Endothelial cell of umbilical vein (primary cell): ENCODE measurements around the gene TARBP1. TPM values are rescaled to one million over a fixed set of nuclear protein-coding genes. Genes with fewer than 3 reads are reported as not detected.

Source experiments
- BruUV-seq: library from RNA; stranded (reverse); fragments of 400-500 nt; replicated peaks from 2 replicates; lab custom pipeline; 2021; lab: Mats Ljungman, UMichigan
- CTCF ChIA-PET: fragments of 300-600, 350-600 bp; sonication (Branson Sonifier 250); formaldehyde crosslinking; loops from one replicate; lab custom pipeline; 2021; ENCODE audit warnings: antibody characterized with exemption, inconsistent platforms; lab: Charles Lee
- POLR2A ChIA-PET: fragments of 300-600, 350-600 bp; sonication (Branson Sonifier 250); formaldehyde crosslinking; loops from one replicate; lab custom pipeline; 2021; ENCODE audit warnings: antibody characterized with exemption, inconsistent platforms; lab: Charles Lee
- DNase-seq: peaks from one replicate; pipeline ENCODE4 v3.0.0-alpha.2; 2011; ENCODE audit warnings: low read depth, low spot score
- FAIRE-seq: peaks from 2 replicates; lab custom pipeline; 2011; peaks lifted over from hg19 to GRCh38; lab: Jason Lieb, UNC
- H2AFZ ChIP-seq: 2 replicates; pipeline ENCODE4 v1.6.0; 2012; ENCODE audit warnings: low read depth, low read length, control low read depth, inconsistent platforms
- H3K27ac ChIP-seq: 2 replicates; pipeline ENCODE4 v1.5.1; 2011; ENCODE audit warnings: low read depth, mild to moderate bottlenecking, control low read depth, low read length, moderate library complexity; ENCODE audit not compliant: insufficient read depth
- H3K27me3 ChIP-seq, 2 experiments: 2 replicates each; pipeline versions ENCODE4 v1.6.0 to v1.6.1; 2011; ENCODE audit warnings: low read length in 2 of 2, mixed read lengths in 1 of 2; ENCODE audit not compliant: control insufficient read depth in 2 of 2, insufficient read depth in 2 of 2
- H3K36me3 ChIP-seq, 2 experiments: 2 replicates in 1 of 2; 3 replicates in 1 of 2; pipeline ENCODE4 v1.5.1; 2011; ENCODE audit warnings: low read length in 2 of 2, mild to moderate bottlenecking in 1 of 2, moderate library complexity in 1 of 2; ENCODE audit not compliant: control insufficient read depth in 2 of 2, insufficient read depth in 2 of 2; ENCODE audit errors: extremely low read depth in 1 of 2
- H3K4me1 ChIP-seq: 3 replicates; pipeline ENCODE4 v1.5.1; 2011; ENCODE audit warnings: mild to moderate bottlenecking, low read length; ENCODE audit not compliant: control insufficient read depth, insufficient read depth; ENCODE audit errors: extremely low read depth
- H3K4me2 ChIP-seq: 2 replicates; pipeline ENCODE4 v1.6.1; 2011; ENCODE audit warnings: low read length, control low read depth, mixed read lengths; ENCODE audit not compliant: insufficient read depth
- H3K4me3 ChIP-seq, 3 experiments: fragments of 200-600 bp in 1 of 3; sonication (generic), shearing (Covaris generic) in 1 of 3; replicated peaks in 1 of 3; 2 replicates each; pipeline ENCODE4 v1.5.1; 2011 to 2016; ENCODE audit warnings: control low read depth in 3 of 3, low read length in 3 of 3, mild to moderate bottlenecking in 2 of 3, inconsistent platforms in 1 of 3, low read depth in 1 of 3, moderate library complexity in 1 of 3; ENCODE audit not compliant: insufficient read depth in 1 of 3
- H3K79me2 ChIP-seq: 2 replicates; pipeline ENCODE4 v1.6.0; 2012; ENCODE audit warnings: low read length, inconsistent platforms; ENCODE audit not compliant: control insufficient read depth, insufficient read depth
- H3K9ac ChIP-seq: replicated peaks from 2 replicates; pipeline ENCODE3; 2011; ENCODE audit warnings: low read length, control low read depth; ENCODE audit not compliant: insufficient read depth; ENCODE audit errors: extremely low read depth
- H3K9me1 ChIP-seq: replicated peaks from 3 replicates; pipeline ENCODE4 v1.6.0; 2011; ENCODE audit warnings: mild to moderate bottlenecking, low read length; ENCODE audit not compliant: control insufficient read depth, insufficient read depth; ENCODE audit errors: extremely low read depth
- H3K9me3 ChIP-seq: replicated peaks from 2 replicates; pipeline ENCODE4 v1.5.1; 2012; ENCODE audit warnings: low read length, inconsistent platforms; ENCODE audit not compliant: control insufficient read depth, insufficient read depth
- H4K20me1 ChIP-seq: replicated peaks from 2 replicates; pipeline ENCODE3; 2011; ENCODE audit warnings: mild to moderate bottlenecking, low read length; ENCODE audit not compliant: control insufficient read depth, insufficient read depth; ENCODE audit errors: extremely low read depth
- CTCF ChIP-seq, 2 donors: IDR thresholded peaks; 1 replicate in 1 of 2; 2 replicates in 1 of 2; pipeline ENCODE4 v1.5.1; 2011; ENCODE audit warnings: low read length in 2 of 2, mild to moderate bottlenecking in 2 of 2, moderate library complexity in 2 of 2, control low read depth in 1 of 2, inconsistent platforms in 1 of 2, low read depth in 1 of 2; ENCODE audit not compliant: insufficient read depth in 1 of 2; ENCODE audit errors: extremely low read depth in 1 of 2
- EZH2 ChIP-seq: IDR thresholded peaks from 2 replicates; pipeline ENCODE4 v1.6.1; 2012; ENCODE audit warnings: borderline replicate concordance, low read depth, mild to moderate bottlenecking, moderate library complexity, low read length, inconsistent platforms; ENCODE audit not compliant: severe bottlenecking
- FOS ChIP-seq: IDR thresholded peaks from 2 replicates; pipeline ENCODE4 v1.6.1; 2011; ENCODE audit warnings: mild to moderate bottlenecking, low read length, moderate library complexity, borderline replicate concordance; ENCODE audit not compliant: insufficient read depth
- GATA2 ChIP-seq: IDR thresholded peaks from 2 replicates; pipeline ENCODE4 v1.7.0; 2011; ENCODE audit warnings: low read depth, mild to moderate bottlenecking, moderate library complexity, mixed read lengths, low read length; ENCODE audit not compliant: insufficient read length, insufficient read depth
- JUN ChIP-seq: IDR thresholded peaks from 2 replicates; pipeline ENCODE4 v1.6.1; 2011; ENCODE audit warnings: borderline replicate concordance, low read depth; ENCODE audit not compliant: insufficient read length, insufficient read depth
- MAX ChIP-seq: IDR thresholded peaks from 2 replicates; pipeline ENCODE4 v1.6.1; 2011; ENCODE audit not compliant: insufficient read depth, insufficient read length
- MYC ChIP-seq: IDR thresholded peaks from one replicate; pipeline ENCODE4 v1.6.1; 2011; ENCODE audit warnings: mild to moderate bottlenecking, low read depth, low read length
- POLR2A ChIP-seq: IDR thresholded peaks from 2 replicates; pipeline ENCODE4 v1.6.1; 2012; ENCODE audit warnings: low read depth, mild to moderate bottlenecking, control low read depth, low read length
- POLR2AphosphoS5 ChIP-seq: IDR thresholded peaks from 2 replicates; pipeline ENCODE4 v1.6.1; 2012; ENCODE audit warnings: low read depth, mild to moderate bottlenecking, control low read depth, low read length, moderate library complexity; ENCODE audit not compliant: insufficient read depth
- dilution Hi-C: fragments of 300-500 bp; cut with MboI; formaldehyde crosslinking; loops from one replicate; pipeline ENCODE4 v1.15.0; 2019; ENCODE audit warnings: low sequenced_read_pairs; ENCODE audit not compliant: extremely low pct_ligation_motif_present
- intact Hi-C: fragments of 100-400 bp; cut with micrococcal nuclease; formaldehyde crosslinking; loops from one replicate; pipeline ENCODE4 v1.10.0; 2022
- polyA plus RNA-seq, 4 experiments: library from polyadenylated mRNA; depleted of rRNA in 3 of 4; stranded (reverse) in 3 of 4; unstranded in 1 of 4; fragments of >200 nt; gene quantifications; 2 replicates each; pipeline versions ENCODE4 v1.2.1 to v1.2.3, GENCODE V29; 2011 to 2012; ENCODE audit warnings: missing spikeins in 1 of 4
- total RNA-seq: library from RNA; stranded (reverse); gene quantifications from 2 replicates; pipeline ENCODE4 v1.2.3, GENCODE V29; 2021

The TARBP1 gene
- total and polyA plus RNA-seq, 2 donors (not counting 3 experiments of a cell fraction or from before 2014, with no cell fraction given), result 17.3 to 23.4 TPM

- Histone ChIP-seq H3K27ac (no peak overlapping the region), H3K4me1 (no peaks in the 10 kb centered on the region), H3K9me3 (no peaks in the 10 kb centered on the region), H3K9ac (no peak overlapping the region), H3K36me3 (no peaks in the 10 kb centered on the region), H3K79me2 (no peaks in the 10 kb centered on the region), H3K27me3 (peaks cover 6 to 8% of the 10 kb centered on the region in 2 experiments), H3K4me3 (no peak overlapping the region), H3K4me2 (no peak overlapping the region), H3K9me1 (no peaks in the 10 kb centered on the region), H2AFZ (no peak overlapping the region), H4K20me1 (no peaks in the 10 kb centered on the region)
- dilution Hi-C loops, result no loop called here
- DNase-seq (no peak), FAIRE-seq (no peak)
- CTCF ChIA-PET, result interaction anchor here (2.0 kb wide), 1 partner anchor 35 kb away, joined by 7 read pairs; no protein-coding TSS in a partner anchor
- no TSS peak for BruUV-seq
- POLR2A ChIA-PET, result no interaction called here
- intact Hi-C loops, result no loop called here
- TF ChIP-seq CTCF (IDR thresholded peaks at IDR 0.05; ENCODE audit: extremely low read depth in 1 of 2, insufficient read depth in 1 of 2, low read depth in 1 of 2, low read length in 2 of 2) (no peak), GATA2 (no peak), MYC (no peak), JUN (no peak)
These were observed 133.7 kb downstream of the TARBP1 start for GRCh38 chr1:234345237-234345636.

GRCh38 chr1:234342774-234343173 lies 136.2 kb downstream of the TARBP1 start:
- Histone ChIP-seq H3K4me3 (no peak overlapping the region), H3K79me2 (no peaks in the 10 kb centered on the region), H3K9ac (no peak overlapping the region), H3K4me2 (no peak overlapping the region), H2AFZ (no peak overlapping the region), H3K4me1 (no peaks in the 10 kb centered on the region), H3K9me1 (no peaks in the 10 kb centered on the region), H3K27me3 (no peaks in the 10 kb centered on the region), H3K27ac (no peak overlapping the region), H3K36me3 (no peaks in the 10 kb centered on the region), H4K20me1 (no peaks in the 10 kb centered on the region), H3K9me3 (no peaks in the 10 kb centered on the region)
- POLR2A ChIA-PET, result no interaction called here
- DNase-seq (no peak), FAIRE-seq (no peak)
- TF ChIP-seq POLR2A (no peak), POLR2AphosphoS5 (no peak), FOS (no peak), GATA2 (no peak), CTCF (IDR thresholded peaks at IDR 0.05; ENCODE audit: extremely low read depth in 1 of 2, insufficient read depth in 1 of 2, low read depth in 1 of 2, low read length in 2 of 2) (no peak), MAX (no peak), EZH2 (no peak), MYC (no peak), JUN (no peak)
- no TSS peak for BruUV-seq
- intact Hi-C loops, result no loop called here
- CTCF ChIA-PET, result interaction anchor here (0.5 to 1.3 kb wide), 2 partner anchors 15 to 887 kb away, joined by 3 to 6 read pairs; no protein-coding TSS in a partner anchor
- dilution Hi-C loops, result no loop called here
